ENCODE results near the gene TMIGD1.

DNA sequence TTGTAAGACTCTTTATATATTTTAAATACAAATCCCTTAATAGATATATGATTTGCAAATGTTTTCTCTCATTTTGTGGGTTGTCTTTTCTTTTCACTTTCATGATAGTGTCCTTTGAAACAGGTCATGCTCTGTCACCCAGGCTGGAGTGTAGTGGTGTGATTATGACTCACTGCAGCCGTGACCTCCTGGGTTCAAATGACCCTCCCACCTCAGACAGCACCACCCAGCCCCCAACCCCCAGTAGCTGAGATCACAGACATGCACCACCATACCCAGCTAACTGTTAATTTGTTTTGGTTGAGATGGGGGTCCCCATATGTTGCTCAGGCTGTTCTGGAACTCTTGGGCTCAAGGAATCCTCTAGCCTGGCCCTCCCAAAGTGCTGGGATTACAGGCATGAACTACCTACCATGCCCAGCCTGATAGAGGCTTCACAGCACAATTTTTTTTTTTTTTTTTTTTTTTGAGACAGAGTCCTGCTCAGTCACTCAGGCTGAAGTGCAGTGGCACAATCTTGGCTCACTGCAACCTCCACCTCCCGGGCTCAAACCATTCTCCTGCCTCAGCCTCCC is 18.5 kb upstream of the TMIGD1 start:
- TF ChIP-seq, protein P1, sequence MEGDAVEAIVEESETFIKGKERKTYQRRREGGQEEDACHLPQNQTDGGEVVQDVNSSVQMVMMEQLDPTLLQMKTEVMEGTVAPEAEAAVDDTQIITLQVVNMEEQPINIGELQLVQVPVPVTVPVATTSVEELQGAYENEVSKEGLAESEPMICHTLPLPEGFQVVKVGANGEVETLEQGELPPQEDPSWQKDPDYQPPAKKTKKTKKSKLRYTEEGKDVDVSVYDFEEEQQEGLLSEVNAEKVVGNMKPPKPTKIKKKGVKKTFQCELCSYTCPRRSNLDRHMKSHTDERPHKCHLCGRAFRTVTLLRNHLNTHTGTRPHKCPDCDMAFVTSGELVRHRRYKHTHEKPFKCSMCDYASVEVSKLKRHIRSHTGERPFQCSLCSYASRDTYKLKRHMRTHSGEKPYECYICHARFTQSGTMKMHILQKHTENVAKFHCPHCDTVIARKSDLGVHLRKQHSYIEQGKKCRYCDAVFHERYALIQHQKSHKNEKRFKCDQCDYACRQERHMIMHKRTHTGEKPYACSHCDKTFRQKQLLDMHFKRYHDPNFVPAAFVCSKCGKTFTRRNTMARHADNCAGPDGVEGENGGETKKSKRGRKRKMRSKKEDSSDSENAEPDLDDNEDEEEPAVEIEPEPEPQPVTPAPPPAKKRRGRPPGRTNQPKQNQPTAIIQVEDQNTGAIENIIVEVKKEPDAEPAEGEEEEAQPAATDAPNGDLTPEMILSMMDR (IDR thresholded peaks at IDR 0.05), result no peak
- TF ChIP-seq EP300 (IDR thresholded peaks at IDR 0.05) (no peak), POLR2AphosphoS5 (IDR thresholded peaks at IDR 0.05) (no peak)
